Mucosa of descending colon (tissue), 3 donors: ENCODE results near the gene HPSE2. TPM values are rescaled to one million over a fixed set of nuclear protein-coding genes. Genes with fewer than 3 reads are reported as not detected.
A peak's percentile ranks its signal among the peaks of the same experiment; 100 is the strongest.

ENCODE experiments used
- ATAC-seq: fragments of 200-7000 bp; cut with Tn5 transposase; one replicate; pipeline ENCODE4 v1.9.1; 2020; ENCODE audit warnings: mild to moderate bottlenecking, moderate library complexity
- DNase-seq, 3 donors: peaks; one replicate each; pipeline ENCODE4 v3.0.0-alpha.2; 2020
- H3K36me3 ChIP-seq: fragments of 200-600 bp; one replicate; pipeline ENCODE4 v1.8.0; 2021; ENCODE audit warnings: low read depth, mild to moderate bottlenecking
- H3K4me1 ChIP-seq: fragments of 200-600 bp; one replicate; pipeline ENCODE4 v1.8.0; 2021; ENCODE audit warnings: low read depth, mild to moderate bottlenecking
- H3K4me3 ChIP-seq: fragments of 200-600 bp; one replicate; pipeline ENCODE4 v1.8.0; 2021; ENCODE audit warnings: mild to moderate bottlenecking
- H3K9me3 ChIP-seq: fragments of 200-600 bp; one replicate; pipeline ENCODE4 v1.8.0; 2021; ENCODE audit warnings: mild to moderate bottlenecking
- intact Hi-C, 2 donors: fragments of 100-400 bp; cut with DNase I in 1 of 2; cut with micrococcal nuclease in 1 of 2; formaldehyde crosslinking; loops; one replicate each; pipeline versions ENCODE4 v1.11.0 to v1.11.1; 2022; cut with DNase I, micrococcal nuclease
- total RNA-seq, 3 donors: library from RNA; stranded (reverse); fragmentation: NEBNext Ultra II Directional in 2 of 3; extraction: Animal tissue kit (Norgen Biotek cat#: 25700) in 2 of 3; gene quantifications; one replicate each; pipeline versions ENCODE4 v1.2.1 to v1.2.4, GENCODE V29; 2021 to 2023
- TF ChIP-seq, protein P1 (sequence below): fragments of 200-600 bp; IDR thresholded peaks from one replicate; pipeline ENCODE4 v1.8.0; 2022; ENCODE audit warnings: antibody characterized with exemption, mild to moderate bottlenecking
- donor health status: DM: no; HTN: no; CAD: no; lungs with moderate emphysema.
- donor health status: DM: no; HTN: no; CAD: no.
- donor health status: DM: no; HTN: yes; CAD: no.

HPSE2 gene
- total RNA-seq, 3 donors from 2014 or later, result 1.3 to 3.7 (median 2.4) TPM

DNA sequence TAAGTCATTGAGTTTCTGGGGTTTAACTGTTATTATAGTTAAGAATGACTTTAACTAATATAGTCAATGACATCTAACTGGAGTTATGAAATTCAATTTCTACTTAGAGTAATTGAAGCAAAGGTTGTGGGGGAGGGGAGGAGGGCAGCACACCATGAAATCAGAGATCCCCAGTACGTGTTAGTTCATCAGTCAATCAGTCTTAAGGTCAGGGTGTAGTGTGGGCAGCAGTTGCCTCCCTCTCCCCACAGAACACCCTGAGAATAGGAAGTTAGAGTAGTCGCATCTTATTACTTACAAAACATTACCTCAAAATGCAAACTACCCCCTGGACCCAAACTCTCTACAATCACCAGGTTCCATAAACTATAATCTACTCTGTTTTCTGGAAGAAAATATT lies 781.9 kb downstream of the HPSE2 start:
- Histone ChIP-seq H3K36me3 (no peaks in the 10 kb centered on the region), H3K4me3 (no peak overlapping the region), H3K9me3 (no peaks in the 10 kb centered on the region), H3K4me1 (no peaks in the 10 kb centered on the region)
- no peak for DNase-seq
- ATAC-seq, result no peak
- TF ChIP-seq, protein P1, sequence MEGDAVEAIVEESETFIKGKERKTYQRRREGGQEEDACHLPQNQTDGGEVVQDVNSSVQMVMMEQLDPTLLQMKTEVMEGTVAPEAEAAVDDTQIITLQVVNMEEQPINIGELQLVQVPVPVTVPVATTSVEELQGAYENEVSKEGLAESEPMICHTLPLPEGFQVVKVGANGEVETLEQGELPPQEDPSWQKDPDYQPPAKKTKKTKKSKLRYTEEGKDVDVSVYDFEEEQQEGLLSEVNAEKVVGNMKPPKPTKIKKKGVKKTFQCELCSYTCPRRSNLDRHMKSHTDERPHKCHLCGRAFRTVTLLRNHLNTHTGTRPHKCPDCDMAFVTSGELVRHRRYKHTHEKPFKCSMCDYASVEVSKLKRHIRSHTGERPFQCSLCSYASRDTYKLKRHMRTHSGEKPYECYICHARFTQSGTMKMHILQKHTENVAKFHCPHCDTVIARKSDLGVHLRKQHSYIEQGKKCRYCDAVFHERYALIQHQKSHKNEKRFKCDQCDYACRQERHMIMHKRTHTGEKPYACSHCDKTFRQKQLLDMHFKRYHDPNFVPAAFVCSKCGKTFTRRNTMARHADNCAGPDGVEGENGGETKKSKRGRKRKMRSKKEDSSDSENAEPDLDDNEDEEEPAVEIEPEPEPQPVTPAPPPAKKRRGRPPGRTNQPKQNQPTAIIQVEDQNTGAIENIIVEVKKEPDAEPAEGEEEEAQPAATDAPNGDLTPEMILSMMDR, result no peak
- intact Hi-C loops, result no loop called here

- H3K4me3 ChIP-seq, result no peak overlapping the region
- intact Hi-C loops, result no loop called here
- DNase-seq, result no peak
- H3K9me3 ChIP-seq, result no peaks in the 10 kb centered on the region
- H3K36me3 ChIP-seq, result no peaks in the 10 kb centered on the region
- peaks cover 4% of the 10 kb centered on the region for H3K4me1 ChIP-seq
- no peak for ATAC-seq
- TF ChIP-seq, protein P1, result no peak
Observed at GRCh38 chr10:98450618-98451017, 785.0 kb downstream of the HPSE2 start.

DNA sequence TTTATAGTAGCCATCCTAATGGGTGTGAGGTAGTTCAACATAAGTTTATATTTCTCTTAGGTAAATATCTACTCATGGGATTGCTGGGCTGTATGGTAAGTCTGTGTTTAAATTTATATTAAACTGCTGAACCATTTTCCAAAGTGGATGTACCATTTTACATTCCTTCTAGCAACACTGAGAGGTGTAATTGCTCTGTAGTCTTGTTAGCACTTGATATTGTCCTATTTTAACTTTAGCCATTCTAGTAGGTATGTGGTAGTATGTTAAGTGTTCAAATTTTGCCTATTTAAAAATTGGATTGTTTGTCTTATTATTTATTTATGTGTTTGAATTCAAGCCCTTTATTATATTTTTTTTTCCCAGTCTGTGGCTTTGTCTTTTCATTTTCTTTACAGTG lies 786.4 kb downstream of the HPSE2 start:
- peaks cover 4% of the 10 kb centered on the region for H3K4me1 ChIP-seq
- TF ChIP-seq, protein P1, result no peak
- no peak overlapping the region for H3K4me3 ChIP-seq
- no peaks in the 10 kb centered on the region for H3K9me3 ChIP-seq
- DNase-seq, result no peak
- no peak for ATAC-seq
- intact Hi-C loops, result no loop called here
- no peaks in the 10 kb centered on the region for H3K36me3 ChIP-seq

DNA sequence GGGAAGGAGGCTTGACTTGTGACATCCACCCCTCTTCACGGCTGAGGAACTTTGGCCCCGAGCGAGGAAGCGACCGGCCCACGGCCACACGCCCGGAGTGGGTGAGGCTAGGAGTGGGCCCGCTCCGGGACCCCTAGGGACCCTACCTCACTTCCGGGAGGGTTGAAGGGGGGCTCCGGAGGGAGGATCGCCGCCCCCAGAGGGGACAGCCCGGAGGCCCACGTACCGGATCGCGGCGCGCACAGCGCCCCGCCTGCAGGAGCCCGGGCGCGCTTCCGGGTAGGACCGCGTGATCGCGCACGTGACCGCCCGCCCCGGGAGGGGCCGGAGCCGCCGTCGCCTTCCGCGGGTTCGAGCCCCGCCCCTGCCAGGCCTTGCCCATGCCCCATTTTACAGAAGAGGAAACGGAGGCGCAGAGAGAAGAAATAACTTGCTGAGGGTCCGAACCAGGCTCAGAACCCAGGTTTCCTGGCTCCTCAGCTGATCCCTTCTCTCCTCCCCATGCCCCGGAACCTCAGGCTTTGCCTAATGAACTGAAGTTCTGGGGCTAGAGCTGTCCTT lies 788.9 kb downstream of the HPSE2 start, which contains the start of gene HPS1:
Gene HPS1, minus strand, starts transcription at position 275 of the 561 bp plus-strand sequence. CDS start 3,695 bp downstream, outside the sequence.
- TF ChIP-seq, protein P1, result no peak
- Histone ChIP-seq H3K9me3 (no peaks in the 10 kb centered on the region), H3K4me1 (peaks cover 4% of the 10 kb centered on the region), H3K36me3 (no peaks in the 10 kb centered on the region), H3K4me3 (peak within 1 kb of the TSS; percentile 71)
- ATAC-seq, result peak; percentile 96
- intact Hi-C loops, result no loop called here
- DNase-seq, result peak; percentile 88 to 91 (median 90)

GRCh38 chr10:98446151-98446660 lies 789.4 kb downstream of the HPSE2 start:
- H3K4me3 ChIP-seq, result peak overlapping the region; percentile 71
- peaks cover 4% of the 10 kb centered on the region for H3K4me1 ChIP-seq
- TF ChIP-seq, protein P1, result no peak
- no peaks in the 10 kb centered on the region for H3K9me3 ChIP-seq
- H3K36me3 ChIP-seq, result no peaks in the 10 kb centered on the region
- peak; percentile 57 for ATAC-seq
- DNase-seq, result peak in 1 of 3 donors; percentile 48
- intact Hi-C loops, result no loop called here
